ENCODE results near the gene FBXL20.

GRCh38 chr17:39271546-39271945, 129.9 kb downstream of the FBXL20 start:
- TF ChIP-seq POLR2A (IDR thresholded peaks at IDR 0.05; ENCODE audit: low read depth) (no peak), POLR2AphosphoS5 (IDR thresholded peaks at IDR 0.05) (no peak)
- TF ChIP-seq, protein P1, sequence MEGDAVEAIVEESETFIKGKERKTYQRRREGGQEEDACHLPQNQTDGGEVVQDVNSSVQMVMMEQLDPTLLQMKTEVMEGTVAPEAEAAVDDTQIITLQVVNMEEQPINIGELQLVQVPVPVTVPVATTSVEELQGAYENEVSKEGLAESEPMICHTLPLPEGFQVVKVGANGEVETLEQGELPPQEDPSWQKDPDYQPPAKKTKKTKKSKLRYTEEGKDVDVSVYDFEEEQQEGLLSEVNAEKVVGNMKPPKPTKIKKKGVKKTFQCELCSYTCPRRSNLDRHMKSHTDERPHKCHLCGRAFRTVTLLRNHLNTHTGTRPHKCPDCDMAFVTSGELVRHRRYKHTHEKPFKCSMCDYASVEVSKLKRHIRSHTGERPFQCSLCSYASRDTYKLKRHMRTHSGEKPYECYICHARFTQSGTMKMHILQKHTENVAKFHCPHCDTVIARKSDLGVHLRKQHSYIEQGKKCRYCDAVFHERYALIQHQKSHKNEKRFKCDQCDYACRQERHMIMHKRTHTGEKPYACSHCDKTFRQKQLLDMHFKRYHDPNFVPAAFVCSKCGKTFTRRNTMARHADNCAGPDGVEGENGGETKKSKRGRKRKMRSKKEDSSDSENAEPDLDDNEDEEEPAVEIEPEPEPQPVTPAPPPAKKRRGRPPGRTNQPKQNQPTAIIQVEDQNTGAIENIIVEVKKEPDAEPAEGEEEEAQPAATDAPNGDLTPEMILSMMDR (IDR thresholded peaks at IDR 0.05): no peak

All from esophagus muscularis mucosa (tissue), 3 donors.